ENCODE data around the gene RBMS2. TPM values are rescaled to one million over a fixed set of nuclear protein-coding genes. Genes with fewer than 3 reads are reported as not detected.
A peak's percentile ranks its signal among the peaks of the same experiment; 100 is the strongest.

Gene RBMS2
- total and polyA plus RNA-seq, 9 of the 15 experiments (the other 6 are each of a cell fraction or from before 2014, with no cell fraction given), result 0.08 to 10.5 (median 0.31) TPM

GRCh38 chr12:56645201-56645716 is 123.6 kb downstream of the RBMS2 start (continued):
- peak; percentile 74; the same call in 1 of the 2 replicates for TF ChIP-seq CREB1 (IDR thresholded peaks at IDR 0.05)
- TF ChIP-seq CREB1 (CRISPR knock-in tag; IDR thresholded peaks at IDR 0.05), result peak; percentile 70; the same call in 1 of the 2 replicates
- no peak for TF ChIP-seq ZFP91 (CRISPR knock-in tag; IDR thresholded peaks at IDR 0.05)
- TF ChIP-seq NR3C1 (CRISPR knock-in tag; IDR thresholded peaks at IDR 0.05), result no peak
- no peak for TF ChIP-seq BRCA1 (IDR thresholded peaks at IDR 0.05)
- 0 out of 2 replicates have a peak, but pooled peaks have one; percentile 50 for TF ChIP-seq BRCA1 (CRISPR knock-in tag; IDR thresholded peaks at IDR 0.05)
- TF ChIP-seq SAP30 (IDR thresholded peaks at IDR 0.05; ENCODE audit: borderline replicate concordance, insufficient read depth, low read depth, low read length, poor library complexity, severe bottlenecking), result peak; percentile 22
- no peak for TF ChIP-seq JUNB (CRISPR knock-in tag; conservative IDR thresholded peaks at IDR 0.05)
- 0 out of 2 replicates have a peak, but pooled peaks have one; percentile 90 for TF ChIP-seq FOXP1 (CRISPR knock-in tag; IDR thresholded peaks at IDR 0.05)
- TF ChIP-seq ERF (CRISPR knock-in tag; IDR thresholded peaks at IDR 0.05), result 0 out of 2 replicates have a peak, but pooled peaks have one; percentile 71
- 0 out of 3 replicates have a peak, but pooled peaks of 1 of the 2 experiments have one; percentile 41 for TF ChIP-seq CBX3 (IDR thresholded peaks at IDR 0.05; ENCODE audit: borderline replicate concordance in 1 of 2, low read length in 2 of 2)
- TF ChIP-seq CHD1 (IDR thresholded peaks at IDR 0.05; ENCODE audit: low read length), result peak; percentile 99
- TF ChIP-seq YY1 (IDR thresholded peaks at IDR 0.05; ENCODE audit: borderline replicate concordance in 1 of 3, control insufficient read depth in 1 of 3, extremely low read depth in 1 of 3, insufficient read depth in 3 of 3, insufficient read length in 1 of 3, insufficient replicate concordance in 2 of 3, low read depth in 1 of 3, low read length in 2 of 3), result peak in 1 of 3 experiments; percentile 30
- TF ChIP-seq ZNF431 (CRISPR knock-in tag; IDR thresholded peaks at IDR 0.05), result peak; percentile 11; the same call in 1 of the 2 replicates
- TF ChIP-seq TOE1 (IDR thresholded peaks at IDR 0.05; ENCODE audit: borderline replicate concordance), result peak; percentile 37; the same call in 1 of the 2 replicates
- no peak for TF ChIP-seq TOE1 (CRISPR knock-in tag; IDR thresholded peaks at IDR 0.05; ENCODE audit: borderline replicate concordance, low read depth)
- 0 out of 2 replicates have a peak, but pooled peaks have one; percentile 32 for TF ChIP-seq ETS1 (conservative IDR thresholded peaks at IDR 0.05; ENCODE audit: control insufficient read depth, low read depth, low read length)
- TF ChIP-seq SREBF2 (CRISPR knock-in tag; IDR thresholded peaks at IDR 0.05), result no peak
- peak; percentile 79 for TF ChIP-seq KAT7 (CRISPR knock-in tag; IDR thresholded peaks at IDR 0.05; ENCODE audit: borderline replicate concordance)
- peak; percentile 79; the same call in 1 of the 2 replicates for TF ChIP-seq MTA1 (IDR thresholded peaks at IDR 0.05; ENCODE audit: borderline replicate concordance)
- TF ChIP-seq NR1H2 (CRISPR knock-in tag; IDR thresholded peaks at IDR 0.05), result peak; percentile 68; the same call in 1 of the 2 replicates
- no peak for TF ChIP-seq PKNOX1 (IDR thresholded peaks at IDR 0.05)

Data from K562 (cell line).